ENCODE results near the gene TBX4.

TBX4 gene

DNA sequence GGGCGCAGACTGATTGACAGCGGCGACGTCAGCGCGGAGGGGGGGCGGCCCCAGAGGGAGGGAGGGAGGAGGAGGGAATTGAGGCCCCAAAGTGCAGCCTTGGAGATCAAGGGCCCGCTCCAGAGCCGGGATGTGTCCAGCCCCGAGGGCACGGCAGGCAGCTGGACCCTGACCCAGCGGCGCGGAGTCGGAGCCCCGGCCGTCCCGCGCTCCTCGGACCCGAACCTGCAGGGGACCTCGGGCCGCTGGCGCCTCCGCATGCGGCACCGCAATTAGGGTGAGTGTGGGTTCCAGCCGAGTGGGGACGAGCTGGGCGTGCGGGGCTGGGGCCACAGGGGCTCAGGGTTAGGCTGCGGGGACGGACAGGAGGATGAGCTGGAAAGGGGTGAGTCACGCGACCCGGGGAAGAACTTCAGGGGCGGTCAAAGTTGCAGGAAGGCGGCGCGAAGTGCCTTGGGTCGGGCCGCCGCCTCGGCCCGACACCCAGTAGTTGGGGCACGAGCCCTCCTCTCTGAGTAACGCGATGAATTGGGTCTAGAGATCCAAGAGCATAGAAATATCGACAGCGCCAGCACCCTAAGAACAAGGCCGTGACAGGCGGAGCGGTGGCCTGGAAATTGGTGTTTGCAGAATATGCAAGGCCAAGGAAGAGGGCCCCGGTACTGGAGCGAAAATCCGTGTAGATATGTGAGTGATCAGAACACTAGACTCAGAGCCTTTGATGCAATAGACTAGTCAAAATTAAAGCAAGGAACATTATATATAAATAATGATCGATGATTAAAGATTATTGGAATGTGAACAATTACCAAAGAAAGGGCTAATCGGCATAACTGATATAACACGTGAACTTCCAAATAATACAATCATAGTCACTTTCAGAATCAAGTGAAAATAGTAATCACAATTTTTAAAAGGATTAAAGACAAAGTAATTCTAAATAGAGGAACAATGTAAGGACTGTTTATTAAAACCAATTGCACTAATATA is at the start of gene TBX4:
TBX4 (plus strand) TSS at position 122 of the 990 bp plus-strand sequence. CDS start 4,069 bp downstream, outside the sequence.
- no peak for DNase-seq (ENCODE audit: low read depth in 2 of 3, low spot score in 1 of 3)

DNA sequence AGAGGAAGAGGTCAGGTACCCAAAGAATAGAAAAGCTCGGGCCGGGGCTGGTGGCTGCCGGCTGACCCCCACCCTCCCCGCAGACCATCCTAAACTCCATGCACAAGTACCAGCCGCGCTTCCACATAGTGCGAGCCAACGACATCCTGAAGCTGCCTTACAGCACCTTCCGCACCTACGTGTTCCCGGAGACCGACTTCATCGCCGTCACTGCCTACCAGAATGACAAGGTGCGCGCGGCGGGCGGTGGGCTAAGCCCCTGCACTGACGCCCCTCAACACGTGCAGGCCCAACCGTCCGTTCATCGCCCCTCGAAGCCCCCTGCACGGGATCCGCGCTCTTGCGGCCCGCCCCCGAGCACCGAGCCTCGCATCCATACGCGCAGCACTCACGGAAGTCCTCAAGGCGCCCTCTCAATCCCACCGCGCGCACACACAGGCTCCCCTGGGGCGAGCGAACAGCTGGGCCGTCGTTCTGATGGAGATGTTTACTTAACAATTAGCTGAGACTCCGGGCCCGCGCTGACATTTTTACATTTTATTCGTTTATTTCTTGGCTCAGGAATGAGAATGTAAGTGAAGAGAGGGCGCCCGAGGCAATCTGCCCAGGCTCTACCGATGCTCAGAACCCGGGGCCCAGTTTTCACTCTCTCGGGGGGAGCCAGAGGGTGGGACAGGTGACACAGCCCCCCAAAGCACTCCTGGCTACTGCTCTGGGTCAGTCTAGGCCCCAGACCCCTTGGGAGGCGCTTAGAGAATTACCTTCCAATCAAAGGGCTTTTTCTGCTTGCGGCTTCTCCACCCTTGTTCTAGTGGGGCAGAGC is 49.0 kb upstream of the TBX4 start:
- no peak for DNase-seq (ENCODE audit: low read depth in 2 of 3, low spot score in 1 of 3)

DNA sequence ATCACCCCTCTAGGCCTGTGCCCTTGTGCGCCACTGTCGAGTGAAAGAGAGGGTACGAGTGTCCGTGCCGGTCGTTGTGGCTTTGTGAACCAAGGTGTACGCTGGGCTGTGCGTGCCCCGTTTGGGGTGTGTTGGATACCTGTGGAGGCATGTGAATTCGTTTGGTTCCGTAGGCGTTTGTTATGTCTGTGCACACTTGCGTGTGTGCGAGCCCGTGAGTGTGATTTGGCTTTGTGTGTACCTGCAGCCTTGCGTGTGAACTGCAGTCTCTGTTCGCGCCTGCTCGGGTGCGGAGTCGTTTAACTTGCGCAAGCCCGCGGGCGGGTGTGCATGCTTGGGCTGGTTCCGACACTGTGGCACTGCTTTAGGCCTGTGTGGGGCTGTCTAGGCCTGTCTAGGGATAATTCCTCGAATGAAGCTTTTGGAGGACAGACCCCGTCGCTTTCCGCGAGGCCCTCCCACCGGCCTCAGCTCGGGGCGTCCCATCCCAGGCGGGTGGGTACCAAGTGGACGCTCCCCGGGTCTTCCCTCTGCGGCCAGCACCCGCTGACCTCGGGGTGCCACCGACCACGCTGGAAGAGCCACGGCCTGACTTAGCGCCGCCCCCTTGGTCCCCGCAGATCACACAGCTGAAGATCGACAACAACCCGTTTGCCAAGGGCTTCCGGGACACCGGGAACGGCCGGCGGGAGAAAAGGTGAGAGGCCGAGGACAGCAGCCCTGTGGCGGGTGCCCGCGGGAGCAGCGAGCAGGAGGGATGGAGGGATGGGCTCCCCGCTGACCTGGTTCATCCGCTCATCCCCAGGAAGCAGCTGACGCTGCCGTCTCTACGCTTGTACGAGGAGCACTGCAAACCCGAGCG is 48.2 kb upstream of the TBX4 start:
- no peak for DNase-seq (ENCODE audit: low read depth in 2 of 3, low spot score in 1 of 3)

- DNase-seq (ENCODE audit: low read depth in 2 of 3, low spot score in 1 of 3), result no peak
These were observed 47.6 kb upstream of the TBX4 start for GRCh38 chr17:61404663-61404912.

GRCh38 chr17:61404913-61405685 is 47.1 kb upstream of the TBX4 start:
- DNase-seq (ENCODE audit: low read depth in 2 of 3, low spot score in 1 of 3), result no peak

- DNase-seq (ENCODE audit: low read depth in 2 of 3, low spot score in 1 of 3), result no peak
These were observed 46.3 kb upstream of the TBX4 start for GRCh38 chr17:61405686-61406536.

- no peak for DNase-seq (ENCODE audit: low read depth in 2 of 3, low spot score in 1 of 3)
These were observed 45.7 kb upstream of the TBX4 start for GRCh38 chr17:61406537-61406845.

GRCh38 chr17:61406971-61407911 is 45.0 kb upstream of the TBX4 start:
- DNase-seq (ENCODE audit: low read depth in 2 of 3, low spot score in 1 of 3), result no peak

DNA sequence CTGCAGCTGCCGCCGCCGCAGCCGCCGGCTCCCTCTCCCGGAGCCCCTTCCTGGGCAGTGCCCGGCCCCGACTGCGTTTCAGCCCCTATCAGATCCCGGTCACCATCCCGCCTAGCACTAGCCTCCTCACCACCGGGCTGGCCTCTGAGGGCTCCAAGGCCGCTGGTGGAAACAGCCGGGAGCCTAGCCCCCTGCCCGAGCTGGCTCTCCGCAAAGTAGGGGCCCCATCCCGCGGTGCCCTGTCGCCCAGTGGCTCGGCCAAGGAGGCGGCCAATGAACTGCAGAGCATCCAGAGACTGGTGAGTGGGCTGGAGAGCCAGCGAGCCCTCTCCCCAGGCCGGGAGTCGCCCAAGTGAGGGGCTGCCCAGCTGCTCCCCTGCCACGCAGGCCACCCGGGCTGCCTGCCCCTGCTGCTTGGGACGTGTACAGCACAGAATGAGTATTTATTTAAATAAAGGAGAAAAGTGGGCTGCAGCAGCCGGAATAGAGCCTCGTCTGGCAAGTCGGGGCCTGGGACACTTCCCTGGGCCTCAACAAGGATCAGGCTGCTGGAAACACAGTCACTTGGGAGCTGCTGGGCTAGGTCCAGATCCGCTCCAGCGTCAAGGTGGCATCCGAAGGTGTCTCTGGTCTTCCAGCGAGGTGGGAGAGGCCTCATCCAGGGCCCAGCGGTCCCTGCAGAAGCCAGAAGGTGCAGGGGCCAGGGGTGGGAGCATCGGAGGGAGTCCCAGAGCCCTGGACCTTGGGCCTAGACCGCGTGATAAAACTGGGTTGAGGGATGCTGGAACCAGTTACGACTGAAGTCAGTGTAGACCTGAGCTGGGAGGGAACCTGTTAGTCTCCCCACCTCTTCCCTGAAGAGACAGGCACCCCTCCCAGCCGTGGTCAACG is 43.8 kb upstream of the TBX4 start:
- DNase-seq (ENCODE audit: low read depth in 2 of 3, low spot score in 1 of 3), result no peak

DNA sequence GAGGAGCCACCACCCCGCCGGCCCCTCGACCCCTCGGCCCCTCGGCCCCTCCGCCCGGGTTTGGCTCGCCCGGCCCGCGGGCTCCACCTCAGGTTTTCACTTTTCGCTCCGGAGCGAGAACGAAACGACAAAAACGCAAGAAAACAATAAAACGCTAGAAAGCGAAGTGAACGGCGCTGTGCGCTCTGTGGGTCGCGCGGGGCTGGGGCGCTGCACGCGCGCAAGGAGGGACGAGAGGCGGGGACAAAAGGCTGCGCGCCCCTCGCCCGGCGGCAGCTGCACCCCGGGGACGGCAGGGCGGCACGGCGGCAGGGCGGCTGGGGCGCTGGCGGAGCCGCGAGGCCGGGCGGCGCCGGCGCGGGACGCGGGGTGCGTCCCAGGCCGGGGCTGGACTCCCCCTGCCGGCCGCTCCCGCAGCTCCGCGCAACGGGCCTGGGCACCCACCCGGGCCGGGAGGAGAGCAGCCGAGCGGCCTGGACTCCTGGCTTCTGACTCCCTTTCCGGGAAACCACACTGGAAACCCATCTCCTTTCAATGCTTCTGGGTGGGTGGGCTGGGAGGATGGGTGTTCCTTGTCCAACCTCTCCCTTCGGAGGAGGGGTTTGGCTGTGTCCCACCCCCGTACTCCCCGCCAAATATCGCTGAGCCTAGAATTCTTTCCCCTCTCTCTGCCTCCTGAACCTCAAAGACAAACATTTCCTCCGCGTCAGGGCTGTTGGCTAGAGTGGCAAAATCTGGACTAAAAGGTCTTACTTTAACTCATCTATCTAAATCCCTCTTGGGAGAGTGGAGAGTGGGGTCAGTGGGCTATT is 42.7 kb upstream of the TBX4 start:
- no peak for DNase-seq (ENCODE audit: low read depth in 2 of 3, low spot score in 1 of 3)

GRCh38 chr17:61410141-61411010 is 41.8 kb upstream of the TBX4 start:
- DNase-seq (ENCODE audit: low read depth in 2 of 3, low spot score in 1 of 3), result peak; percentile 44 to 66 (median 64)

DNA sequence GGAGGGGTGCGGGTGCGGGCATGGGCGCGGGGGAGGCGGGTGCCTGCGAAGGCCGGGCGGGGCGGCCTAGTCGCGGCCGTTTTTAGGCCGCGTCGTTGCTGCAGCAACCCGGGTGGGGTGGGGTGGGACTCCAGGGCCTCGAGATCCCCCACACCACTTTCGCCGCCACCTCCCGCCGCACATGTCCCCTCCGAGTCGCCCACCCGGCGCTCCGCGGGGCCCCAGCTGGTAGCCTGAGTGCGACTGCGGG is 41.3 kb upstream of the TBX4 start:
- DNase-seq (ENCODE audit: low read depth in 2 of 3, low spot score in 1 of 3), result no peak

GRCh38 chr17:61411261-61412142 is 40.7 kb upstream of the TBX4 start:
- DNase-seq (ENCODE audit: low read depth in 2 of 3, low spot score in 1 of 3), result no peak

DNA sequence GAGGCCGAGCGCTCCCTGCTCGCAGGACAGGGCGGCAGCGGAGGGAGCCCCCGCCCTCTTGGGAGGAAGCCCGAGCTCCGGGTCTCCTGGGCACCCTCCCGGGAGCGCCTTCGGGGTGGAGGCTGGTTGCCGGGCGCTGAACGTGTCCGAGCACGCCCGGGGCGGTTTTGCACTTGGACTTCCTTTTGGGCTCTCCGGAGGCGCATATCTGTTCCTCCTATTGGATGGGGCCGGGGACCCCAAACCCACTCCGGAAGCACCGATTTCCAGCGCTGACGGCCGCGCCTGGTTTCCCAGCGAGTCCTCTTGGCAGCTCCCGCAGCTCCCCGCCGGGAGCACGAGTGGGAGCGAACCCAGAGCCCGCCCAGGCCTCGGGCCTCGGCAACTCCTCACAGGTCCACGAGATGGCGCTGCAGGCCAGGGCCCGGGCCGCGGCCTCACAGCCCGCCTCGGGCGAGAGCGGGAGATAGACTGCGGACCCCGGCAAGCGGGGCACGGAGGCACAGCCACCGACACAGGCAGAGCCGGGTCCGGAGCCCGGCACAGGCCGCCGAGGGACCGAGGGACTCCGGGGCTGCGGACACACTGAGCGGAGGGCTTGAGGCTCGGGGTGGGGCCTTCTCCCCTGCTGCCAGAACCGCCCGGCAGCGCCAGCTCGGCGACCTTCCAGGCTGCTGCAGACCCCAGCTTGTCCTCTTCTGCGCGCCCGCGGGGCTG is 39.9 kb upstream of the TBX4 start:
- peak; percentile 48 to 68 (median 60) for DNase-seq (ENCODE audit: low read depth in 2 of 3, low spot score in 1 of 3)
